ENCODE measurements around the gene VAV2.

The VAV2 gene

DNA sequence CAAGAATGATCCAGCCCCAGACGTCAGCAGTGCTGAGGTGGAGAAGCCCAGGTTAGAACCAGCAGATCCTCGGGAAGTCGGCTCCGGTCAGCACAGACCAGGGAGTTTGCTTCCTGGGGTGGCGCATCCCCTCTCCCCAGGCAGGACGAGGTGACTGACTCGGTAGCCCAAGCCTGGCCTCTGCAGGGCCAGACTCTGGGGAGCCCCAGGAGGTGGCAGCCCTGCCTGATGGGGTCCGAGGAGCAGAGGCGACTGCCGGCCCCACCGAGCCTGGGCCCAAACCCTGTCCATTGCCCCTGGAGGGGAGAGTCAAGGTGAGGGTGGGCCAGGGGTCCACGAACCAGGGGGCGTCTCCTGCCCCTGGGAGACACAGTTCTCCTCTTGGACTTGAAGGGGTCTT, 201.1 kb downstream of the VAV2 start:
- no peak for DNase-seq

DNA sequence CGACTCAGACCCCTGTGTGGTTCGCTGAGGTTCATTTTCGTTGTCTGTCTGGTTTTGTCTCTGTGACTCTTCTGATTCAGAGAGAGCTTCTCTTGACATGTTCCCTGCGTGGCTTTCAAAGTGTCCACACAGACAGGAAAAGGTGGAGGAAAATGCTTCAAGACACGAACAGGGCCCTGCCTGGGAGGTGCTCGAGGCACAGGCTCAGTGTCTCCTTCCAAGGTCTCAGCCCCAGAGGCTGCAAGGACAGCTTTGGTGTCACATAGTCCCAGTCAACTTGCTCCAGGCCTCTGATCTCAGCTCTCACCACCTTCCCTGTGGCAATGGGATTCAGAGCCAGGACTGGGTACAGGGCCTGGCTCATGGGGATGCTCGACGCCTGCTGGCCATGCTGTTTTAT, 202.3 kb downstream of the VAV2 start:
- no peak for DNase-seq

DNA sequence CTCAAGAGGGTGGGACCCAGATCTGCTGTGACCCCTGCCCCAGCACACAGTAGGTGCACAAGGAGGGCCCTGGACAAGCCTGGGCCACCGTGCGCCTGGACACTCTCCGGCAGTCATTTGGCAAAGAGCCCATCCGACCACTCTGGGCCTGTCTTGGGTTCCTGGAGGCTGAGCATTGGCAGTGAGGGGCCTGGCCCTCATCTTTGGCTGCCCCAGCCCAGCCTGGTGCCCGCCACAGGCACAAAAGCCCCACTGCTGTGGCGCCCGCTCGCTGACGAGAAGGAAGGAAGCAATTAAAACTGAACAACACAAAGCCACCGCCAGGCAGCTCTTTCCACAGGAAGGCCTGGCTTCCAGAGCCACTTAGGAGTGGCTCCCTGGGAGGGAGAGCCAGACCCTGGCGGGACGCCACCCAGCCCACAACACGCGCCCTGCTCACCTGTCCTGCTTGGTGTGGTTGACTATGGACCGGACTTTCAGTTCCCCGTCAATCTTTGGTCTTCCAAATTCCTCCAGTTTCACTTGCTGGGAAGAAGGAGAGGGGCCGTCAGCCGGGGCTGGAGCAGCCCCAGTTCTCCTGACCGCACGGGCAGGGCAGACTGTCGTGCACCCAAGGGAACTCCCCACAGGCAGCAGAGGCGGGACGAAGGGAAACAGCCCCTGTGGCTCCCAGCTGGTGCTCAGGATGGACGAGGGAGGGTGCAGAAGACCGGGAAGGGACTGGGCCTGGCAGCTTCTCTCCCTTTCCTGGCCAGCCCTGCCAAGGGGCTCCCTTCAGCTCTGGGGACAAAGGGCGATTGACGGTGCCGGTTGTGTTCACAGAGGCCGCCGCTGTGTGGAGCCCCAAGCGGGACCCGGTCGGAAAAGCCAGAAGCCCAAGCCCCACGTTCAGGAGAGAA, 203.1 kb downstream of the VAV2 start:
- no peak for DNase-seq

DNA sequence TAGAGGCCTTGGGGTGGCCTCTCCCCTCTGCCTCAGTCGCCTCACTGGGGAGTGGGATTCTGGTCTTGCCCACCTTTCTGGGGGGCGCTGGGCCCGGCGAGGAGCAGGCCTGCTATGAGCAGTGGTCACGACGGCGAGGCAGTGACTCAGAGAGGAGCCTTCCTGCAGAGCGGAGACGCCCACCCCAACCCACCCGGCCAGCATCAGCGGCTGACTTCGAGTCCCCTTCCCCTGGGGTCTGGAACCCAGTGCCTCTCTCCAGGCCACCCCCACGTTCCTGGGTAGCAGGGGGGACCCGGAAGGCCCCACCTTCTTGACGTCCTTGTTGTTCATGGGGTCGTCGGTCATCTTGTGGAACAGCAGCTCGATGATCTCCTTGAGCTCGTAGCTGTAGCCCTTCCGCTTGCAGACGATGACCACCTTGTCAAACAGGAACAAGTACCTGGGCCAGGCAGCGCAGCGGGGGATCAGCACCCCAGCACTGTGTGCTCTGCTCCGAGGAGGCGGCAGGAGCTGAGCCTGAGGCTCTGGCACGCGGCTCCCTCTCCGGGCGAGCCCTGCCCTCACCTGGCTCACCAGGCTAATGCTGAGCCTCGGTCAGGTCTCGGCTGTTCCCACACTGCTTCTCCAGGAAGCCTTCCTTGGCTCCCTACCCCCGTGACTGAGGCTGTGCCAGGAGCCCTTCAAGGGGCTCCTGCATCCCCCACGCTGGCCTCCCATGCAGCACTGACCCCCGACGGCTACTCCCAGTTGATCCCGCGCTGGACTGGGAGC, 203.9 kb downstream of the VAV2 start:
- DNase-seq, result no peak

GRCh38 chr9:133787754-133788025, 204.4 kb downstream of the VAV2 start:
- DNase-seq, result peak; percentile 23 to 25

DNA sequence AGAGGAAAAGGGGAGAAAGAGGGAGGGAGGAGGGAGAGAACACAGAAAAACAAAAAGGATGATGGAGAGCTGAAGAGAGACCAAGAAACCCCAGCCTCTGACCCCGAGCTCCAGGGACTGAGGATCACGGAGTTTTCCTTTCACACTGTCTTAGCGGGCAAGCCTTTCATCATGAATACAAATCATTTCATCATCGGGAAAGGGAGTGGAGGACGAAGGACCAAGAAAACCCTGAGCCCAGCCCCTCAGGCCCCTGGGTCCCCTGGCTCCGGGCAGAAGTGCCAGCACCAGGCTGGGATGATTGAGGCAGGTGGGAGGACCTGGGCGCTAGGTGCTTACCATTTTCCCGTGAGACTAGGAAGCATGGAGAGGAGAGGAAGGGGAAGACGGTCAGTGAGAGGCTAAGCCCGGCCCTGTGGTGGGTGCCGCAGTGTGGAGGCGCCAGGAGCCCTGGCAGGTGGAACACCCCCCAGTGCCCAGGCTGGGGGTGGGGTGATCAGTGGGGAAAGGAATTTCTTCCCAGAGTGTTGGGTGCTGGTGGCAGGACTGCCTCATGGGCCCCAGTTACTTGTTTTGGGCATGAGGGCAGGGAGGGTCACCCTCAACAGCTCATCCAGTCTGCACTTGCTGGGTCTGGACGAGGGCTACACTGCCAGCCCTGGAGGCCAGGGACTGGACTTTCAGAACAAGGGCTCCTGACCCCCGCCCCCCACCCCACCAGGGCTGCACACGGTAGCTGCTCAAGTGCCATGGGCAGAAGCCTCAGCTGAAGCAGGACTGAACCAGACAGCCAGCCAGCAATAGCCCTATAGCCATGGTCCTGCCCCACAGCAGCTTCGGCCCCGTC, 205.0 kb downstream of the VAV2 start:
- DNase-seq, result no peak

DNA sequence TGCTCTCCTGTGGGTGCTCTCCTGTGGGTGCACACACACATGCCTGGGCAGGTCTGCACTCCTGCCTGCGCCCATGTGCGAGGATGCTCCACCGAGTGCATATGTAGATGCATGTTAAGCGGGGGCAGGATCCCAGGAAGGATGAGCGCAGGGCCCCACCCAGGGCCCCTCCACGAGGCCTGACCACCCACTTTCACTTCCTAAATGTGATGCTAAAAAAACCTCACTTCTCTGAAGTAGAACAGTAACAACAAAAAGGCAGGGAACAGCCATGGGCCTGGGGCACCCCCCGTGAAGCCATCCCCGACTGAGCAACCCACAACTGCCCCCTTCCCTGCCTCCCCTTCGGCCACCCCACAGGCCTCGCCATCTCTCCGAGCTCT, 205.8 kb downstream of the VAV2 start:
- DNase-seq, result no peak

DNA sequence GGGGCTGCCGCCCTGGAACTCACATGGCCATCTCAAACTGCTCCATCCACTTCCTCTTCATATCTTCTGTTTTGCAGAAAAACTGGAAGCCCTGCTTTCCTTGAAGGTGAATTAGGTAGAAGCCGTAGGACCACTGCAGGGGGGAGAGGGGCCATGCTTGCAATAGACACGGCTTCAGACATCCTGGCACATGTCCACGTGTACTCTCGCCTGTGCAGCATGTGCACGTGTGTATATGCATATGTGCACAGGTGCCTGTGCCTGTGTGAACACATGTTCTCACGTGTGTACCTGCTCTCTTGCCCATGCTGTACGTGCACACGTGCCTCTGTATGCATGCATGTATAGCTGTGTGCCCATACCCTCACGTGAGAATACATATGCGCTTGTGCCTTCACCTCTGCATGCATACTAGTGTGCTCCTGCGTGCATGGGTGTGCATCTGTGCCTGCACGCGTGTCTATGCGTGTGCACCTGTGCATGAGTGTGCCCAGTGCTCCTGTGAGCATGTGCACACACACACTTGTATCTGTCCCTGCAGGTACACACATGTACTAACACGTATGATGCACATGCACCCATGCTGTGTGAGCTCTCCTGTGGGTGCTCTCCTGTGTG, 206.3 kb downstream of the VAV2 start:
- DNase-seq, result no peak

DNA sequence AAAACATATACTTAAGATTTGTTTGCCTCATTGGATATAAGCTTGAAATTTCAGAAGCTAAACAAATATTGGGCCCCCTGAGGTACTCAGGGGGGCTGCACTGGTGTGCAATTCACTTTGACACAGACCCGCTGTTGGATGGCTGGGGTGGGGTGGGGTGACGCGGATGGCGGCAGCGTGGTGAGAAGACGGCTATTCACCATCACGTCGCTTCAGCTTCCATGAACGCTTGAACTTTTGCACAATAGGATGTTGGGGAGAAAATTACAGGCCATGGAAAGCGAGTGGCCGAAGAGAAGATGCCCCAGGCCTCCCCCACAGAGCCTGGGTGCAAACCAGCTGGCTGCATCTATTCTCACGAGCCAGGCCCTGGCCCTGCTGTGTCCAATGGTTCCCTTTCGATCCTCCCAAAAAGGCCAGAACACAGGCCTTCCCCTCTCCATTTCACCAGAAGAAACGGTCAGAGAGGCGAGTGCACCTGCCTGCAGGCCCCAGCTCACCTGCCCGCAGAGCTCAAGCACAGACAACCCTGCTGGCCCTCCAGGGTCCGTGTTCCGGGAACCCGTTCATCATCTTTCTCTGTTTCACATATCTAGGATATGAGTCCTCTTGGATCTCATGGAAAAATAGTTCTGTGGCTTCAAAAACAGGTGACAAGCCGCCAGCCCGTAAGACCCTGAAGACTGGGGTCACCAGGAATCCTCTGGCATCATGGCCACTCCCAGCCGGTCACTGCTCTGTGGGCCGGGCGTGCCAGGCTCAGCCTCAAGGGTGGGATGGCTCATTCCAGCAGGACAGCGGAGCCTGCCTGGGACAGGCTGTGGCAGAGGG, 207.2 kb downstream of the VAV2 start:
- no peak for DNase-seq

GRCh38 chr9:133783331-133783731, 208.8 kb downstream of the VAV2 start:
- DNase-seq, result no peak

DNA sequence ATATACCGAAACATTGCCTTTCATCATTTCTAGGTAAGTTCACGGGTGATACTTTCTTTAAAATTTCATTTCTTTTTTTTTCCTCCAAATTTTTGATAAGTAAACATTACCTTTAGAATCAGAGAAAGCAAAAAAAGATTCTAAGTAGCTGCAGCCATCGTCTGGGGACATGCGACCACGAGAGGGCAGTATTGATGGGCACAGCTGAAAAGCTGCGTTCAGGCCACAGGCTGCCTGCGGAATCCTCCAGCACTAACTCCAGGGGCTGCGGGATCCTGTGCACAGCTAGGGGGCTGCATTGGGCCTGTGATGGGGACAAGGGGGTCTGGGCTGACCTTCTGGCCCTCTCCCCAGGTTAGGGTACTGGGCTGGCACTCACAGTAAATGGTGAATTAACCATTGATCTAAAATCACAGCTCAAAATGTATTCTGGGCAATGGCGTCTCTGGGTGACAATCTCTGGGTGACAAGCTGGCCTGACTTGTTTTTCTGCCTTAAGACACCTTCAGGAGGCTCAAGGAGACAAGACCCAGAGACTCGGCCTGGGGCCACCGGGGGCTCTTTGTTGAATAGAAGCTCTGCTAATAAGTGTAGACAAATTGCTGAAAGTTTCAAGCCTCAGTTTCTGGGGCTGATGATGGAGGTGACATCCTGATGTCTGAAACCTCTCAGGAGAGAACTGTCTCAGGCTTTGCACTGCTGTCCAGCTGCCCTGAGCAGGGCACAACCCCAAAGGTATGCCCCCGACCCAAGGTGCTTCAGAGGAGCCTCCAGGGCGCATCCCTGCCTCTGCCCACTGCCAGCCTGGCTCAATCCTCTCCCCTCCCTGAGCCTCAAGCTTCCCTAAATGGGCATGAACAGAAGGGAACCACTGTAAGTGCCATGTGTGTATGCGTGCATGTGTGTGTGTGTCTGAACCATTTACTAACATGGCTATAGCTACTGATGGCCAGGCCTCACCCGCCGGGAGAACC, 209.7 kb downstream of the VAV2 start:
- peak; percentile 76 to 77 for DNase-seq

GRCh38 chr9:133781828-133782135, 210.3 kb downstream of the VAV2 start:
- no peak for DNase-seq

- DNase-seq, result no peak
Measured at GRCh38 chr9:133780962-133781827, 210.9 kb downstream of the VAV2 start.

DNA sequence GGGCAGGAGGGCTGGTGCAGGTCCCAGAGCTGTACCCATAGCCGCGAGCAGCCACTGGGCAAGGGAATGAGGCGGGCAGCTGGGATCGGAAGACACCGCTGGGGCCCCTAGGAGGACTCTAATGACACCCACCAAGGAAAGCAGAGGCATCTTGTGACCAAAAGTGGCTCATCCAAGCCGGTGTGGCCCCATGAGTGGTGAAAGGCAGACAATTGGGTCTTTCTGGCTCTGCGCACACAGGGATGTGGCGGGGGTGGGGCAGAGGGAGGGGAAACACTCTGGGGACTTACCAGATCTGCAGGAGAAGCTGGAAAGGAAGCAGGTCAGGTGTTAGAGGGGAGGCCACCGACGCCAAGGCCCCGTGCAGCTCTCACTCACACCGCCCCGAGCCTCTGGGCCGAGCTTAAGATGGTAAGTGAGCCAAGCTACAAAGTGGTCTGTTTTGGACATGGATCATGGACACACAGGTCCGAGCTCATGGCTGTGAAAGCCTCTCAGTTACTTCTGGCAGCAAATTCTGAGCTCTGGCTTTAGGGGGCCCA, 211.6 kb downstream of the VAV2 start:
- DNase-seq, result no peak

DNA sequence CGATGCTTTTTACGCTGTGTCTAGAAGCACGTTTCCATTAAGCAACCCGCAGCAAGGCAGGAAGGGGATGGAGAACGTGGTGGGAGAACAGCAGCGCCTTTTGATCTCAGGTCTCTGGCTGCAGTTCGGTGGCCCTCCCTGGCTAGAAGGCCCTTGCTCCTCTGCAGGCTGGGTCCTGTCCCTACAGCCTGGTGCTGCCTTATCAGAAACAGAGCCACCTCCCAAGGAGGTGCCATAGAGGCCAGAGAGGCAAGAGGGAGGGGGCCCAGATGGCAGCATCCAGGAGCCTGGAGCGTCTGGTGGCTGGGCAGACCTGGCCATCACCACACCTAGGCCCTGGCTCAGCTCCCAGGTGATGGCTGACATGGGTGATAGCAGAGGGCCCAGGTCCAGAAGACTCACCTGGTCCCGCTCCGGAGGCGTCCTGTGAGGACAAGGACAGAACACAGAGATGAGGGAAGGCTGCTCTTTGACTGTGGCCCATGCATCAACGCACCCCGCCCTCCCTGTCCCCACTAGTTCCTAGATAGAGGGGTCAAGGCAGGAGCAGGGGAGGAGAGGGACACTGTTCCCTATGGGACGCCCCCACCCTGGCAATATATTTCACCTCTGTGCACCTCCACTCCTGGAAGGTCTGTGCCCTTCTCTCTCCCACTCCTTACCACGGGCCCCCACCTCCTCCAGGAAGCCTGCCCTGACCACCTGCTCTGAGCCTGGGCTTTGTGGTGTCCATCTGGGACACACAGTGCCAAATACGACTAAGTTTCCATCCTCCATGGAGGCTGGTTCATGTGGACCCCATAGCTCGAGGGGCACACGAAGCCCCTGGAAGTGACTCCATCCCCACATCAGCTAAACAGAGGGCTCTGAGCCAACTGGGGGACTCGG, 212.4 kb downstream of the VAV2 start:
- DNase-seq, result no peak

DNA sequence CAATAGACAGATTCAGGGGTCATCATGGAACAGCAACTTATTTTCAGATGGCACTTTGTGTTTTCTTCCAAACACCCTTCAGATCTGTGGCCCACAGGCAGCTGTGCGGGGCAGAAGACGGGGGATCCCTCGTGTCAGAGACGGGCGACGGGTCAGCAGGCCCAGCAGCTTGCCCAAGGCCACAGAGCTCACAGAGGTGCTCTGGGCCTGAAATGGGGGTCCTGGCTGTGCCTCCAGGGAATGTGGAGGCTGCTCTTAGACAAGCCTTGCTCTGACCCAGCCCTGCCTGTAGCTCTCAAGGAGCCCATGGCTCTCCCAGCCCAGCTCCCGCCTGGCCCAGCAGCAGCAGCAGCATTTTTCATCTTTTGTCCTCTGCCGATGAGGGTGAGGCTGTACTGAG, 213.0 kb downstream of the VAV2 start:
- DNase-seq, result no peak

- no peak for DNase-seq
Measured at GRCh38 chr9:133778336-133779013, 213.6 kb downstream of the VAV2 start.

- DNase-seq, result no peak
Measured at GRCh38 chr9:133777871-133778270, 214.3 kb downstream of the VAV2 start.
